GM21717 (cell line): ENCODE measurements around the gene ELMOD2.
"Not testable (repeated sequence)": the region's sequence is repeated elsewhere in the genome, so short reads cannot be mapped to it uniquely, and the experiment has no call there.

Experiments used
- ATAC-seq: cut with Tn5 transposase; IDR thresholded peaks from one replicate; pipeline ENCODE4 v1.9.1; 2021; ENCODE audit warnings: mild to moderate bottlenecking, moderate library complexity; ENCODE audit not compliant: unreplicated experiment

Gene ELMOD2

GRCh38 chr4:140523857-140524742 is at the start of gene ELMOD2:
TSS of gene ELMOD2 (plus strand) at chr4:140524168. CDS start at chr4:140525429, 1,261 bp downstream.
- peak; percentile 100 for ATAC-seq

- ATAC-seq = no peak
Observed at GRCh38 chr4:140483445-140483844, 40.5 kb upstream of the ELMOD2 start.

GRCh38 chr4:140485939-140486338 is 38.0 kb upstream of the ELMOD2 start:
- no peak for ATAC-seq

- no peak for ATAC-seq
Observed at GRCh38 chr4:140497405-140497746, 26.6 kb upstream of the ELMOD2 start.

- no peak for ATAC-seq
Observed at GRCh38 chr4:140497747-140498636, 26.0 kb upstream of the ELMOD2 start, which contains the start of gene MGAT4D. TSS of gene MGAT4D (minus strand) at chr4:140498293. CDS start at chr4:140498222, 71 bp downstream.

GRCh38 chr4:140499391-140499790 is 24.6 kb upstream of the ELMOD2 start:
- no peak for ATAC-seq

- ATAC-seq = no peak
Observed at GRCh38 chr4:140504261-140504660, 19.7 kb upstream of the ELMOD2 start.

GRCh38 chr4:140513765-140514164 is 10.2 kb upstream of the ELMOD2 start:
- ATAC-seq = not testable (repeated sequence)

- no peak for ATAC-seq
Observed at GRCh38 chr4:140515423-140515822, 8.5 kb upstream of the ELMOD2 start.

GRCh38 chr4:140523370-140523856 is 555 bp upstream of the ELMOD2 start:
- peak; percentile 11 for ATAC-seq

GRCh38 chr4:140529434-140529833 is 5.5 kb downstream of the ELMOD2 start:
- no peak for ATAC-seq

GRCh38 chr4:140533951-140534480 is 10.0 kb downstream of the ELMOD2 start:
- ATAC-seq = no peak

- ATAC-seq = peak; percentile 99
Observed at GRCh38 chr4:140556372-140557085, 32.6 kb downstream of the ELMOD2 start.

- ATAC-seq = no peak
Observed at GRCh38 chr4:140557831-140558435, 34.0 kb downstream of the ELMOD2 start.

- no peak for ATAC-seq
Observed at GRCh38 chr4:140559696-140560095, 35.7 kb downstream of the ELMOD2 start.

- no peak for ATAC-seq
Observed at GRCh38 chr4:140568507-140569306, 44.7 kb downstream of the ELMOD2 start, which contains the start of gene UCP1. TSS of gene UCP1 (minus strand) at chr4:140568961. CDS start at chr4:140568729, 232 bp downstream.

- ATAC-seq = no peak
Observed at GRCh38 chr4:140569307-140569638, 45.3 kb downstream of the ELMOD2 start.

GRCh38 chr4:140571620-140572019 is 47.7 kb downstream of the ELMOD2 start:
- no peak for ATAC-seq

- ATAC-seq = no peak
Observed at GRCh38 chr4:140575489-140575888, 51.5 kb downstream of the ELMOD2 start.
